Thyroid gland (tissue), 4 donors: ENCODE results near the gene NRP2.

Experiments
- POLR2A ChIP-seq, 2 donors: fragments of 450-650 bp; IDR thresholded peaks; one replicate each; pipeline ENCODE4 v1.6.1; 2017; ENCODE audit warnings: antibody characterized with exemption in 2 of 2, mild to moderate bottlenecking in 2 of 2, moderate library complexity in 1 of 2
- TF ChIP-seq, protein P1 (sequence below), 6 experiments: fragments of 200-600 bp in 3 of 6; fragments of 450-650 bp in 3 of 6; sonication (generic) in 3 of 6; IDR thresholded peaks; one replicate each; pipeline ENCODE4 v1.5.1; 2016 to 2019; ENCODE audit warnings: antibody characterized with exemption in 6 of 6, mild to moderate bottlenecking in 2 of 6, inconsistent platforms in 1 of 6, moderate library complexity in 1 of 6

DNA sequence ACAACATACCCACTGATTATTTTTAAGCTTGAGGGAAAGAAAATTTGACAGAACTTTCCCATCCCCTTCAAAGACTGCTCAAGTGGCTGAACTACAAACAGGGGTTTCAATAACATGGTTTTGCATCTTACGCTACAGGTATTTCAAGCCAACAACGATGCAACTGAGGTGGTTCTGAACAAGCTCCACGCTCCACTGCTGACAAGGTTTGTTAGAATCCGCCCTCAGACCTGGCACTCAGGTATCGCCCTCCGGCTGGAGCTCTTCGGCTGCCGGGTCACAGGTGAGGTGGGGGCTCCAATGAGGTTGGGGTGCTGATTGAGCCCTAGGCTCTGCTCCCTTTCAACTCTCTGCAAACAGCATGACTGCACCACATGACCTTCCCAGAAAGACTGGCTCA, 58.1 kb downstream of the NRP2 start:
- TF ChIP-seq, protein P1, sequence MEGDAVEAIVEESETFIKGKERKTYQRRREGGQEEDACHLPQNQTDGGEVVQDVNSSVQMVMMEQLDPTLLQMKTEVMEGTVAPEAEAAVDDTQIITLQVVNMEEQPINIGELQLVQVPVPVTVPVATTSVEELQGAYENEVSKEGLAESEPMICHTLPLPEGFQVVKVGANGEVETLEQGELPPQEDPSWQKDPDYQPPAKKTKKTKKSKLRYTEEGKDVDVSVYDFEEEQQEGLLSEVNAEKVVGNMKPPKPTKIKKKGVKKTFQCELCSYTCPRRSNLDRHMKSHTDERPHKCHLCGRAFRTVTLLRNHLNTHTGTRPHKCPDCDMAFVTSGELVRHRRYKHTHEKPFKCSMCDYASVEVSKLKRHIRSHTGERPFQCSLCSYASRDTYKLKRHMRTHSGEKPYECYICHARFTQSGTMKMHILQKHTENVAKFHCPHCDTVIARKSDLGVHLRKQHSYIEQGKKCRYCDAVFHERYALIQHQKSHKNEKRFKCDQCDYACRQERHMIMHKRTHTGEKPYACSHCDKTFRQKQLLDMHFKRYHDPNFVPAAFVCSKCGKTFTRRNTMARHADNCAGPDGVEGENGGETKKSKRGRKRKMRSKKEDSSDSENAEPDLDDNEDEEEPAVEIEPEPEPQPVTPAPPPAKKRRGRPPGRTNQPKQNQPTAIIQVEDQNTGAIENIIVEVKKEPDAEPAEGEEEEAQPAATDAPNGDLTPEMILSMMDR (IDR thresholded peaks at IDR 0.05): no peak
- no peak for TF ChIP-seq POLR2A (IDR thresholded peaks at IDR 0.05)
